Right kidney (tissue), 1 donor: ENCODE measurements around the gene XCL2.

Source experiments
- DNase-seq: peaks from one replicate; pipeline ENCODE4 v3.0.0-alpha.2; 2016

Gene XCL2

DNA sequence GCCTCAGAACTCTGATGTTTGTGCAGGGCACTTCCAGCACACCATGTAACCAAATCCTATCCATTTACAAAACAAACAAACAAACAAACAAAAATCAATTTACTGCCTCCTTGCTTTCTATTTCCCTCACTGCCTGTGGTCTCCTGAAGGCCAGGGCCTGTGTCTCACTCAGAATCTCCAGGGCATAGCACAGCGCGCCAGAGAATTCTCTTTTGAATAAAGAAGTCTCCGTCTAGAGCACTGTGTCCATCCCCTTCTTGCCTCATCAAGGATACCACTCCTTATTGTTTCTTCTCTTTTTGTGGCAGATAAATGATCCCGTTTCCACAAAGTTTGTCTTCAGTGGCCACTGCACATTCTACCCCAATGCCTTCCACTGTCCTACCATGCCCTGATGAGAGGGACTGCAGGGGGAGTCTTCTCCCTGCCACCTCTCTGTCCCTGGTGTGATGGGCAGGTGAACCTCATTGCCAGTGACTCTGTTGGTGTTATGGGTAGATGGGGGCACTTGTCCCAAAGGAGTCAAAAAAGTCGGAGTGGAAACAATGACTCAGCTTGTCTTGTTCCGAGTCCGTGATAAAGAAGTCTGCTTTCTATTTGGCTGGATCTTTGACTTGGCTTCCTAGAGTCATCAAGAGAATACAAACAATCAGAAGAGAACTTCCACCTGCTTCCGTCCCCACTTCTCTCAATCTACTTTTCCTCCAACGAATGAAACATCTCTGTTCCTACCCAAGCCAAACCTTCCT is 30.0 kb downstream of the XCL2 start:
- no peak for DNase-seq

DNA sequence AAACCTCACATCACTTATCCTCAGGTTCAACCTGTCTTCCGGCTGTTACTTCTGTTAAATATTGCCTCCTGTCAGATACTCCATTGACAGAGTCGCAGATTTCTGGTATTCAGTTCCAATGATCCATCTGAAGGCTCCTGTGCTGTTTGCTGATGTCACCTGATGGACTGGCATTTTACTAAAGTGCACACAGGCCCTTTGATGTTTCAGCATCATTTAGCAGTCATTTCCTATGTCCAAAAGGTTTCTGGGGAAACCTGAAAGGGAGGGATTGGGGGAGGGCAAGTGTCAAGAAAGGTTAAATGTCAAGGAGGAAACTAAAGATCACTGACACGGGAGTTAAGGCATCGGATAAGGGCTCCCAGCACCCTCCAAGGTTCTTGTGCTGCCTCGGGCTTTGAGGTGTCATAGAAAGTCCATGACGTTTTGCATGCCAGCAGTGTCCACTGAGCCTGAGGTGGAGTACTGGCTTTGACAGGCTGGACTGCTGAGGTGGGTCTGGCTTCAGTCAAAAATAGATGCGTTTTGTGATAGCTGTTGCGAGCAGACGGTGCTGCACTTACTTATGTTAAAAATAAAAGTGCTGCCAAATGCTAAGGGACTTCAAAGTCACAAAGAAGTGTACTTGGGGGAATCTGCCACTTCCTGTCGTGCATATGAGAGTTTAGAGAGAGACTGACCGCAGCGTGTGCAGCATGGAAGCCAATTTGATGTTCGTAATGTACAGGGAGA is 30.8 kb downstream of the XCL2 start:
- DNase-seq, result no peak

DNA sequence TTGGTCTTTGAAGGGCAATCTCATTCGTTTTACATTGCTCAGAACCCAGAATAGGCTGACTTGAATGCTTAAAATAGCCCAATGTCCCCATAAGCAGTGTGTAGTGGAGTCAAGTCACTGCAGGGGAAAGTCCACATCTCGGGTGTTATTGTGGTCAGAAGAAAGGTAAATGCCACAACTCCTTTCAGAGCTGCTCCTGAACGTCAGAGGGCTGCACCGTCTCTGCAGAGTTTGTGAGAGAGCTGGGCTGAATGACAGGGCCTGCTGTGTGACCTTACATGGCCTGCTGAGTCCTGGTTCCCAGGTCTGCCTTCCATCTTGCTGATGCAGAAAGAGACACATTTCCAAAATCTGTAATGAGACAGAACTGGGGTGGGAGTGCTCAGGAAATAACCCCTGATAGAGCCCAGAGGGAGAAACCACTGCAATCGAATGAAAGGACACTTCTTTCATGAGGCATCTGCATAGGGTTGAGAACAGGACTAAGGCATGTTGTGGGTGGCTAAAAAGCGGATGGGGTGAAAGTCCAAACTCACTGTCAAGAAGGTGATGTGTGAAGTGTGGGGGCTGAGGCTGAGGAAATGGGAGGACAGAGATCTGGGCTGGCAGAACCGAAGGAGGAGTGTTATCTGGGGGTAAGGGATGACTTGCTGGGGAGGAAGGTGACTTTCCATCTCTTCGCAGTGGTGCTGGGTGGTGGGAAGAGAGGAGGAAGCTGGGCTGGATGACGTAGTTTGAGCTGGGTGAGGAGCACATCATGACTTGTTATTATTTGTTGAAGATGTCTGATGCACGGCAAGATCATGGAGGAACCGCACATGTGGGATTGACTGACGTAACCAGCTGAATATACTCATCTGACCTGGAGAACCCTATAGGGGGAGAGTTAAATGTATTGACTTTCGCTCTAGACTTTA is 33.7 kb downstream of the XCL2 start:
- no peak for DNase-seq

DNA sequence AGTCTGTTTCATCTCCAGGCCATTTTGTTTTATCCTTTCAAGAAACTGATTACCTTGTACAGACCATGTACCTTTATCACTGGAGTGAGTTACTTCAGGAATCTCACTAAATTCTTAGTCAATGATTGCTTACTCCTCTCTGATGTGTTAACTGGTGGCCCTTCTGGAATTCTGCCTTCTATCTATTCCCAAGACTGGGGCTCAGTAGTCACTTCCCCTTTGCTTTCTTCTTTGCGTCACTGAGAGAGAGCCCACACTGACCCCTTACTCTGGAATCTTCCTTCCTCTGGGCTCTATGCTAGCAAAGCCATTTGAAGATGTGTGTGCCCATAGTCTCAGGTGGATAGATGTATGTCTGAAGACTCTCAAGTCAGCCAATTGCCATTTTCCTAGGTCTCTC is 34.6 kb downstream of the XCL2 start:
- no peak for DNase-seq

DNA sequence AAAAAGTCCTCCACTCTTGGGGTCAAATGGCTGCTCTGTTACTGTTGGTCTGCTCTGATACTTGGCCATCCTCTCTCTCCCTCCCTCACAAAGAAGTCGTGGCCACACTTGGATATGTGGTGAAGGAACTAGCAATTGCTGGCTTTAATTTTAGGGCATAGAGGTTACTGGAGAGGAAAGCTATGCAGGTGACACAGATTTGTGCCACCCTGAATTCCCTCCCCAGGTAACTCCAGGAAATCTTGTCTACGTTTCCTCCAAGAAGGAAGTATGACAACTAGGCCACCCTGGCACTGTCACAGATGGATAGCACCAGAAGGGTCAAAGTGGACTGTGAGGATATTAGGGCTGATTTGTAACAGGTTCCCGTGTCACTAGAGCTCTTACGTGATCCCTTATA is 36.0 kb downstream of the XCL2 start:
- no peak for DNase-seq

DNA sequence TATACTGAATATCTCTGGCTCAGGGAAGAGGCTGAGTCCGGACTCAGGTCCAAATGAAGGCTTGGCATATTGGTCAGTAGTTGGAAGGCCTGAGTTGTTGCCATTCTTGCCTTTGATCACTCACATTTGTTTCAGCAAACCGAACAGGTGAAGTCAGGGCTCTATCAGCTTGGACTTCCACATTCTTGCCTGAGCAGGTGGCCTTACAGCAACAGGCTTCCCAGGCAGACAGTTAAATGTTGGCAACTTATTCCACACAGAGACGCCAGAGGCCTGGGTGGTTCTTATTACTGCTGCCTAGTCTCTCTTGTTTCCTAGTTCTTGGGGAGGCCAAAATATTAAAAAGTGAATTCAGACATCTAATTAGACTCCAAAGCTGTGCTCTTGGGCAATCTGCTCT is 36.6 kb downstream of the XCL2 start:
- DNase-seq, result no peak

DNA sequence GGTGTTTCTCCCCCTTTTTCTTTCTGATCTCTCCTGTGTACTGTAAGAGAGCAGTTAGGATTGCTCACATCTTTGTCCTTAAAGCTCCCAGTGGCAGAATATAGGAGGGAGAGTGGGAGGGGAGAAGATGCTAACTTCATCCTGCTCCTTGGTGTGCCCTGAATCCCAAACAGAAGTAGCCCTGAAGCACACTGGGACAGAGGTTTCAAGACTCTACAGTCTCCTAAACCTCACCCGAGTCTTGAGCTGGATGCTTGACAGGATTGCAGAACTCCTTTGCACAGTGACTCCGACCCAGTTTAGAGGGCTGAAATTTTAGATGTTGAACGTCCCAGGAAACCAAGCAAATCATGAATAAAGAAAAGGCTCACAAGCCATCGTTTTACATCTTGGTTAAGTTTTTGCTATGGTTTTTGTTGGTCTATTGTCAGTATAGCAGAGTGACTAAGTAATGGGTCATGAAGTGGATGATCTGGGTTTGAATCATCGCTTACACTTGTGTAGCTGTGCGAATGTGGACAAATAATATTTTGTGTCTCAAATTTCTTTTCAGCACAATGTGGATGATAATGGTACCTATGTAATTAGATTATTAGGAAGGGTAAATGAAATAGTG is 37.5 kb downstream of the XCL2 start:
- DNase-seq, result no peak

DNA sequence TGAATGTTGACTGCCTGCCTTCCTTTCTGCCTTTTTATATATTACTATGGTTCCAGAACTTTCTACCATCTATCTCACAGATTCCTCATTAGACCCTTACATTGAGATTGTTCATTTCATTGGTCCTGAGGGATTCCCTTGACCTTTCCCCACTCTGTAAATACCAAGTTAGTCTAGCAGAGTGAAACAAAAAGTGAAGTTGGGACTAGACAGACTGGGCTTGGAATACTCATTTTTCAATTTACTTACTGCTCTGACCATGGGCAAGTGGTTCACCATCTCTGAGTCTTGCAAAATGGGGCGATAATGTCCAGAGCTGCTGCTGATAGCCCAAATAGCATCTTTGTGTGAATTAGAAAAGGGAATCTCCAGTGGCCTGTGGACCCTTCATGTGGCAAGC is 38.8 kb downstream of the XCL2 start:
- DNase-seq, result no peak

DNA sequence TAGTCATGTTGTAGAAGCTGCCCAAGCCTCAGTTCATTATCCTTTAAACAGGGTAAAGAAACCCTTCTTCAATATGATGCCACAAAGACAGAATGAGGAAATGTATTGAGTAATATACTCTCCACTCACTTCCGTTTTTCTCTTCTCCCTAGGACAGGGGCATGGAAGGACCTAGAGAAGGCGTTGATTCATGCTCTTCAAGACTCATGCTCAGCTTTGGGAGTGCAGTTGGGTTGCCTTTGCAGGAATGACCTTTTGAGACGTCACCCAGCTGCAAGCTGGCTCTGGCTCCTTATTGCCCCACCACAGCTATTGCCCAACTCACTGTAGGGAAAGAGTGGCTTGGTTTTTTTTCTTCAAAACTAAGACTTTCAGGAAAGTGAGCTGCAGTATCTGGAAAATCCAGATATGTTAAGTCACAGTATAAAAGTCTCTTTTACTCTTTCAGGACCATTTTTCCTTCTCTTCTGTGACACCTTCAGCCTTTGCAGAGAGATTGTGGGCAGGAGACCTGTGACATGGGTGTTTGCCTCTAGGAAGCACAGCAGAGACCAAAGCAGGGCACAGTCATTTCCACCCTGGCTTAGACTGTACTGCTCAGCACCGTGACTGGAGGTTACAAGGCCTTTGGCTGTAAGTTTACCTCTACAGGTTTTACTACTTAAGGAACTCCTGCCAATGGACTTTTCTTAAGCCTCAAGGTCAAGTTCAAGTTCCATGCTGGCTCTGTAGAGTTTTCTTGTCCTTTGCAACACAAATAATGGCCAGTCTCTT is 39.5 kb downstream of the XCL2 start:
- no peak for DNase-seq

DNA sequence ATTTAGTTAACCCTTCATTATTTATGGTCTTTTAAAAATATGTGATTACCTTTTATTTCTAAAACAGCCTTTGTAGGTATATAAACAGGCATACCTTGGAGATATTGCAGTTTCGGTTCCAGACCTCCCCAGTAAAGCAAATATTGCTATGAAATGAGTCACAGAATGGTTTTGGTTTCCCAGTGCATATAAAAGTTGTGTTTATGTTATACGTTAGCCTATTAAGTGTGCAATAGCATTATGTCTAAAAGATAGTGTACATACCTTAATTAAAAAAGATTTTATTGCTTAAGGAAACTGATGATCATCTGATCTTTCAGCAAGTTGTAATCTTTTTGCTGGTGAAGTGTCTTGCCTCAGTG is 44.1 kb downstream of the XCL2 start:
- DNase-seq, result no peak

DNA sequence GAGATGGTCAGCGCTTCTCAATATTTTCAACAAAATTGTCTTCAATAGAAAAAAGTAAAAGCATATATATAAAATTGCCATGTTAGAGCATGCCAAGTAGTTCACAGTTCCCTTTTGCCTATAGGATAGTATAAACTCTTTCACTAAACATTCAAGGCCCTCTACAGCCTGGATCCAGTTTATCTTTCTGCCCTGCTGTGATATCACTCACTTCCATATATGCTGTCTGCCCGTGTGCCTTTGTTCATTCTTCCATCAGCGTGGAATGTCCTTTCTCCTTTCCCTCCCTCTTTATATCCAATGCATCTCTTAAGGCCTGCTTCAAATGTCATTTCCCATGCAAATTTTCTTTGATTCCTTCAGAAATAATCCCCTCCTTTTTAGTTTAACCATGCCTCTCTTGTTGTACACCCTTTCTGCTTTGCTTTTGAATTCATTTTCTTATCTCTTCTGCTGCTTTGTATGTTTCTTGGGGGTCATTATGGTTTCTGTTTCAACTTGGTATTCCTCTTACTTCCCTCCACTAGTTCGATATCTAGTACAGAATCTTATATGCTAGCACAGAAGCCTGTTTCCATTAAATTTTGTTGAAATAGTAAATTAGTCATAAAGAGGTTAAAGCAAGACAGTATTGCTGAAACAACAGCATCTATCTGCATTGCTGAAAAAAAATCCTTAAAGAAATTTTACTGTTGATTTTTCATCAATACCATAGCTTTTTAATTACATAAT is 44.7 kb downstream of the XCL2 start:
- no peak for DNase-seq

DNA sequence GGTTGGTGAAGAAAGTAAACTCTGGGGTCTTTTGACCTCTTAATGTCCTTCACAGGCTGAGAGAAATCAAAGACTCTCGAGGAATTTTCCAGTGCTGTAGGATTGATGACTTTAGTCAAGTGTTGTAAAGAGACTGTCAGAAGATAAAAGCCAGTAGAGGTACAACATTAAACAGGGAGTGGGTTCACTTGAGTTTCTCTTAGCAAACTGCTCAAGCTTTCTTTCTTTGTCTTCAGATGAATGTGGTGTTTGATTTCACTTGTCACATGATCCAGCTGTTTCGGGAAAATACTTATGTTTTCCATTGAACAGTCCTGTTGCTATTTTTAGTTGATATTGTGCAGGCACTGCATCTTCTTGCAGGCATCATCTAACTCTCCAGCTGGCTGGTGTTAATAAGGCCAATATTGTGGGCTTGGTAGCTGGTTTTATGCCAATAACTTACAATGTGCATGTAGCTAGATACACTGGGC is 45.6 kb downstream of the XCL2 start:
- no peak for DNase-seq

DNA sequence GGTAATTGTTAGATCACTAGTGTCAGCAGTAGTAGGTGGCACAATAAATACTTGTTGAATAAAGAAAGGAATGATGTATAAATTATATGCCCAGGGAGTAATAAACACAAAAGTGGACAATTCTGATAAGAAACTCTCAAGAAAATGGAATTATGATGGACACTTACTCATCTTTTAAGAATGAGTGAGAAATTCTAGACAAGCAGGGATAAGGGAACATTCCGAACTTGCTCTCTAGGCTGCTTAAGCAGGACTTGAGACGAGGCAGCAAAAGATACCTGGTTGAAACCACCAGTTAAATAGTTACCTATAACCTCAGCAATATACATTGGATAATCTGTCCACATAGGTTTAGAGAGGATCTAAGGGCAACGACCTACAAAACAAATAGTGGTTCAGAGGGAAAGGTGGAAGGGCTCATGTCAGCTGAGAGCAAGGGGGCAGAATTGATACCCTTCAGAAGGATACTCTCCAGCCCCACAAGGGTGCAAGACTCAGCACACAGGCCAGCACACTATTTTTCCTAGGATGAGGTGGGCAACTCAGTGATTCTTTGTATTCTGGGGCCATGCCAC is 46.3 kb downstream of the XCL2 start:
- DNase-seq, result no peak

DNA sequence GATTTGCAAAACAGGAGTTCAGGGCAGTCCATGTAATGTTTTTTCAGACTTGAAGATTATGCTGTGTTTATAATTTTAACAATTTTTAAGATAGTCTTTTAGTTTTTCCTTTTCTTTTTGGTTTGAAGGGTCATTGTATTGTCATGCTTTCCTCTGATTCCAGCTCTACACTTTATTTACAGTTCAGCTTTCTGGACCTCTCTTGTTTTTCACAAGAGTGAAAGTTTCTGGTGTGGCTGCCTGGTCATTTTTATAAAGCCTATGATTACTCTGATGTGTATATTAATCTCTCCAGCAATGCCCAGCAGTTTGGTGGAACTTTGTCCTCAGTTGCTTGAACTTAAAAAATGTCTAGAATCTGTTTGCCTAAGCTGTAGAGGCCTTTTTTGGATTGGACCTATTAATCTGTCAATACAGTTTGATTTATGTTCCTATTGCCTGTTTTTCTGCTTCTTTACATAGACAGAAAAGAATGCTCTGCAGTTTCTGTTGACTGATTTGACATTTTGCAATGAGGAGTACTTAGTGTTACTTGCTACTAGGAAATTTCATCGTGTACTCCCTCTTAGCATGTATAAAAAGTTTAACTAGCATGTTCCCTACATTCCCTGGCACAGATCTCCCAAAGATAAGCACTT is 52.2 kb downstream of the XCL2 start:
- no peak for DNase-seq
